ENCODE results near the gene LRIG1. TPM values are rescaled to one million over a fixed set of nuclear protein-coding genes. Genes with fewer than 3 reads are reported as not detected.

The LRIG1 gene
- total and polyA plus RNA-seq, 2 donors from 2014 or later, result 8.2 to 20.6 TPM

- TF ChIP-seq CTCF (IDR thresholded peaks at IDR 0.05; ENCODE audit: borderline replicate concordance, extremely low read depth, insufficient read depth), result no peak
- Histone ChIP-seq H3K4me3 (ENCODE audit: low read length in 3 of 3) (no peak overlapping the region), H3K36me3 (ENCODE audit: control insufficient read depth in 2 of 3, insufficient read depth in 3 of 3, low read length in 3 of 3) (no peaks in the 10 kb centered on the region), H3K27ac (ENCODE audit: low read depth in 2 of 2, low read length in 2 of 2) (no peak overlapping the region), H3K9ac (ENCODE audit: low read length in 3 of 3) (no peak overlapping the region), H3K9me3 (ENCODE audit: control insufficient read depth in 2 of 3, insufficient read depth in 1 of 3, low read length in 3 of 3) (no peaks in the 10 kb centered on the region), H3K4me1 (ENCODE audit: control insufficient read depth in 2 of 3, insufficient read depth in 2 of 3, low read depth in 1 of 3, low read length in 3 of 3) (no peaks in the 10 kb centered on the region), H3K27me3 (ENCODE audit: control insufficient read depth, insufficient read depth, low read length) (no peaks in the 10 kb centered on the region)
- intact Hi-C loops (cut with DNase I), result no loop called here
- DNase-seq, result no peak
- FAIRE-seq, result no peak
These were observed 41.3 kb upstream of the LRIG1 start for GRCh38 chr3:66542153-66542552.

- no peak overlapping the region for H3K4me3 ChIP-seq (ENCODE audit: low read length in 3 of 3)
- H3K4me1 ChIP-seq (ENCODE audit: control insufficient read depth in 2 of 3, insufficient read depth in 2 of 3, low read depth in 1 of 3, low read length in 3 of 3), result no peaks in the 10 kb centered on the region
- FAIRE-seq, result no peak
- DNase-seq, result no peak
- no peaks in the 10 kb centered on the region for H3K9me3 ChIP-seq (ENCODE audit: control insufficient read depth in 2 of 3, insufficient read depth in 1 of 3, low read length in 3 of 3)
- H3K27me3 ChIP-seq (ENCODE audit: control insufficient read depth, insufficient read depth, low read length), result no peaks in the 10 kb centered on the region
- TF ChIP-seq CTCF (IDR thresholded peaks at IDR 0.05; ENCODE audit: borderline replicate concordance, extremely low read depth, insufficient read depth), result no peak
- no peak overlapping the region for H3K9ac ChIP-seq (ENCODE audit: low read length in 3 of 3)
- no peaks in the 10 kb centered on the region for H3K36me3 ChIP-seq (ENCODE audit: control insufficient read depth in 2 of 3, insufficient read depth in 3 of 3, low read length in 3 of 3)
- intact Hi-C loops (cut with DNase I), result no loop called here
- no peak overlapping the region for H3K27ac ChIP-seq (ENCODE audit: low read depth in 2 of 2, low read length in 2 of 2)
These were observed 38.7 kb upstream of the LRIG1 start for GRCh38 chr3:66539466-66539989.

GRCh38 chr3:66538390-66538789 lies 37.6 kb upstream of the LRIG1 start:
- Histone ChIP-seq H3K27ac (ENCODE audit: low read depth in 2 of 2, low read length in 2 of 2) (no peak overlapping the region), H3K9ac (ENCODE audit: low read length in 3 of 3) (no peak overlapping the region), H3K4me1 (ENCODE audit: control insufficient read depth in 2 of 3, insufficient read depth in 2 of 3, low read depth in 1 of 3, low read length in 3 of 3) (no peaks in the 10 kb centered on the region), H3K36me3 (ENCODE audit: control insufficient read depth in 2 of 3, insufficient read depth in 3 of 3, low read length in 3 of 3) (no peaks in the 10 kb centered on the region), H3K27me3 (ENCODE audit: control insufficient read depth, insufficient read depth, low read length) (no peaks in the 10 kb centered on the region), H3K4me3 (ENCODE audit: low read length in 3 of 3) (no peak overlapping the region), H3K9me3 (ENCODE audit: control insufficient read depth in 2 of 3, insufficient read depth in 1 of 3, low read length in 3 of 3) (no peaks in the 10 kb centered on the region)
- intact Hi-C loops (cut with DNase I), result no loop called here
- FAIRE-seq (no peak), DNase-seq (no peak)
- TF ChIP-seq CTCF (IDR thresholded peaks at IDR 0.05; ENCODE audit: borderline replicate concordance, extremely low read depth, insufficient read depth), result no peak

GRCh38 chr3:66537735-66538134 lies 36.9 kb upstream of the LRIG1 start:
- no peak for FAIRE-seq

More at GRCh38 chr3:66537735-66538134, 36.9 kb upstream of the LRIG1 start:
- no peak overlapping the region for H3K27ac ChIP-seq (ENCODE audit: low read depth in 2 of 2, low read length in 2 of 2)
- intact Hi-C loops (cut with DNase I), result no loop called here
- H3K27me3 ChIP-seq (ENCODE audit: control insufficient read depth, insufficient read depth, low read length), result no peaks in the 10 kb centered on the region
- no peak overlapping the region for H3K9ac ChIP-seq (ENCODE audit: low read length in 3 of 3)
- H3K4me1 ChIP-seq (ENCODE audit: control insufficient read depth in 2 of 3, insufficient read depth in 2 of 3, low read depth in 1 of 3, low read length in 3 of 3), result no peaks in the 10 kb centered on the region
- no peak for DNase-seq
- no peak for TF ChIP-seq CTCF (IDR thresholded peaks at IDR 0.05; ENCODE audit: borderline replicate concordance, extremely low read depth, insufficient read depth)
- no peaks in the 10 kb centered on the region for H3K36me3 ChIP-seq (ENCODE audit: control insufficient read depth in 2 of 3, insufficient read depth in 3 of 3, low read length in 3 of 3)
- H3K4me3 ChIP-seq (ENCODE audit: low read length in 3 of 3), result no peak overlapping the region
- H3K9me3 ChIP-seq (ENCODE audit: control insufficient read depth in 2 of 3, insufficient read depth in 1 of 3, low read length in 3 of 3), result no peaks in the 10 kb centered on the region
